GM12875 (cell line): ENCODE measurements around the gene MAP3K13.
"Not testable (repeated sequence)": the region's sequence is repeated elsewhere in the genome, so short reads cannot be mapped to it uniquely, and the experiment has no call there.

Experiments
- H3K4me3 ChIP-seq: one replicate; pipeline ENCODE4 v1.5.1; 2011; ENCODE audit warnings: low read depth, low read length, control low read depth
- CTCF ChIP-seq: IDR thresholded peaks from 2 replicates; pipeline ENCODE4 v1.5.1; 2011; ENCODE audit warnings: low read depth, mild to moderate bottlenecking, control low read depth, inconsistent platforms, low read length, moderate library complexity, borderline replicate concordance; ENCODE audit not compliant: insufficient read depth

The MAP3K13 gene

GRCh38 chr3:185381320-185382058, 18.6 kb downstream of the MAP3K13 start:
- no peak overlapping the region for H3K4me3 ChIP-seq
- TF ChIP-seq CTCF = no peak

- TF ChIP-seq CTCF = no peak
- no peak overlapping the region for H3K4me3 ChIP-seq
Measured at GRCh38 chr3:185382154-185382553, 19.2 kb downstream of the MAP3K13 start.

DNA sequence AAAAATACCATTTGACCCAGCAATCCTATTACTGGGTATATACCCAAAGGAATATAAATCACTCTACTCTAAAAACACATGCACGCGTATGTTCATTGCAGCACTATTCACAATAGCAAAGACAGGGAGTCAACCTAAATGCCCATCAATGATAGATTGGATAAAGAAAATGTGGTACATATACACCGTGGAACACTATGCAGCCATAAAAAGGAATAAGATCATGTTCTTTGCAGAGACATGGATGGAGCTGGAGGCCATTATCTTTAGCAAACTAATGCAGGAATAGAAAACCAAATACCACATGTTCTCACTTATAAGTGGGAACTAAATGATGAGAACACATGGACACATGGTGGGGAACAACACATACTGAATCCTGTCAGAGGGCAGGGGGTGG, 23.6 kb downstream of the MAP3K13 start:
- not testable (repeated sequence) for H3K4me3 ChIP-seq

DNA sequence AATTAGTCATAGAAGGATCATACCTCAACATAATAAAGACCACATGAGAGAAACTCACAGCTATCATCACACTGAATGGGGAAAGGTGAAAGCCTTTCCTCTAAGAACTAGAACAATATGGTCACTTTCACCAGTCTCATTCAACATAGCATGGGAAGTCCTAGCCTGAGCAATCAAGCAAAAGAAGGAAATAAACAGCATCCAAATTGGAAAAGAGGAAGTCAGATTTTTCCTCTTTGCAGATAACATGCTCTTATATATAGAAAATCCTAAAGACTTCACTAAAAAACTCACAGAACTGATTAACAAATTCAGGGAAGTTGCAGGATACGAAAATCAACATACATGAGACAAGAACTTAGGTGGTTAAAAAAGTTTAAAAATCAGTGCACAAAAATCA, 24.7 kb downstream of the MAP3K13 start:
- H3K4me3 ChIP-seq = no peak overlapping the region
- no peak for TF ChIP-seq CTCF

GRCh38 chr3:185393055-185393454, 30.1 kb downstream of the MAP3K13 start:
- TF ChIP-seq CTCF = no peak
- H3K4me3 ChIP-seq = no peak overlapping the region

DNA sequence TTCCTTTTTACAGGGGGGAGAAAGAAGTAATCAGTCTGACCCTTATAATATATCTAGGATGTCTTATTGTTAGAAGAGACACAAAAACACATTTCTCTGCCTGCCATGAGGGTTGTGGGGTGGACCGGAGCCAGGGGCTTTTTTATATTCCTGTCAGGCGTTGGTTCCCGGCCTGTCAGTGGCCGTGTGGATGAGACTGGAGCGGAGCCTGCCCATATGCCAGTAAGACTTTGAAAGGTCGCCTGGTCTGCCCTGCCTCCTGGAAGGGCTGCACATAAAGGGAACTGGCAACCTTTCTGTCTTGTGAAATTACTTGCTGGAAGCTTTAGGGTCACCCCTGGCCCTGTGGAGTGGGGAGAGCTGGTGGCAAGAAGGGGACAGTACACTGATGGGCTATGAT, 34.7 kb downstream of the MAP3K13 start:
- no peak for TF ChIP-seq CTCF
- H3K4me3 ChIP-seq = no peak overlapping the region

- no peak for TF ChIP-seq CTCF
- H3K4me3 ChIP-seq = no peak overlapping the region
Measured at GRCh38 chr3:185399737-185400667, 37.1 kb downstream of the MAP3K13 start.
